GM18951 (cell line): ENCODE measurements around the gene ZNF407.

Experiments
- POLR2A ChIP-seq: IDR thresholded peaks from 4 replicates; pipeline ENCODE4 v1.6.1; 2011; ENCODE audit warnings: mild to moderate bottlenecking; ENCODE audit not compliant: insufficient read length, insufficient read depth; ENCODE audit errors: extremely low read depth
- in situ Hi-C: fragments of 300-500 bp; cut with MboI; formaldehyde crosslinking; loops from one replicate; pipeline ENCODE4 v1.12.0; 2022; ENCODE audit warnings: low sequenced_read_pairs, mixed read lengths, inconsistent platforms; ENCODE audit not compliant: unreplicated experiment

ZNF407 gene

GRCh38 chr18:74930616-74931015 is 332.9 kb downstream of the ZNF407 start:
- no peak for TF ChIP-seq POLR2A
- in situ Hi-C loops, result no loop called here

- TF ChIP-seq POLR2A, result no peak
Observed at GRCh38 chr18:74933930-74934329, 336.3 kb downstream of the ZNF407 start.

GRCh38 chr18:74935434-74935833 is 337.8 kb downstream of the ZNF407 start:
- in situ Hi-C loops, result no loop called here

More at GRCh38 chr18:74933930-74934329, 336.3 kb downstream of the ZNF407 start:
- in situ Hi-C loops, result no loop called here

DNA sequence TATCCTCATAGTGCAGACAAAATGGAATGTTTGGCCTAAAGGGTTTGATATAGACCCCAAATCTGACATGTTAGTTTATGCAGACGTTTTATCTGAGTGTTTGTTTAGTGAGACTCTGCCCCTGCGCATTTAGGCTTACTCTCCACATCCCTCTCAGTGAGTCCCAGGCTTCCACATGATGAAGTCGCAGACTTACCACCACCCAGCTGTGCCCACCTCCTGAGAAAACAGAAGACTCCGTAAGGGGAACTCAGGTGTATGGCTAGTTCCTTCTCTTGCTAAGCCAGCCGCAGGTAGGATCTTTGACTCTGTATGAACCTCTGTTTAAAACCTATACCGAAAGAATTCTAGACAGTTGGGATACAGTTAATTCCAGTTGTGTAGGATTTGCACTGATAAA is 338.7 kb downstream of the ZNF407 start:
- TF ChIP-seq POLR2A, result no peak
- in situ Hi-C loops, result no loop called here

More at GRCh38 chr18:74935434-74935833, 337.8 kb downstream of the ZNF407 start:
- TF ChIP-seq POLR2A, result no peak

- TF ChIP-seq POLR2A, result no peak
- in situ Hi-C loops, result no loop called here
Observed at GRCh38 chr18:74937291-74937690, 339.6 kb downstream of the ZNF407 start.

- in situ Hi-C loops, result no loop called here
- no peak for TF ChIP-seq POLR2A
Observed at GRCh38 chr18:74940856-74941255, 343.2 kb downstream of the ZNF407 start.

DNA sequence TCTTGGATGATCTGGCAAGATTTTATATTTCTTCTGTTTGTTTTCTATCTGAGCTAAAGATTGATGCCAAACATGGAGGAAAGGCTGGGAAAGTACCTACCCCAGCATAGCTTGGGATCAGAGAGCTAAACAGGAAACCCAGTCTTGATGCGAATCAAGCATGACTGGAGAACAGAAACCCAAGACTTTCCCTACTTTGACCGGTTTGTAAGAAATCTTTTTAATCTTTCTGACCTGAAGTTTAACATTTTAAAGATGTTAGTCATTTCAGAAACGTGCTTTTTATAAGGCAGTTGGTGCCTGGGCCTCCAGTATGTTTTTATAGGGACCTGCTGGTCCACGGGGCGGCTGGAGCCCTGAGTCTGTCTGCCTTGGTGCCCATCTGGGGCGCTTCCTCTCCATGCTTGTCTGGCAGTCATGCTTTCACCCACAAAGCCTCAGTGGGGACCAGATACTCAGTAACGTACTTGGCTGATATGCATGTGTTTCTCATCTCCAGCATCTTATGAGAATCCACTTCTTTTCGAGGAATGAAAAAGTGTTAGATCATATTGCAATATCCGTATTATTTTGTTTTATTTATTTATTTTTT is 344.7 kb downstream of the ZNF407 start:
- TF ChIP-seq POLR2A, result no peak
- in situ Hi-C loops, result no loop called here

GRCh38 chr18:74944676-74945075 is 347.0 kb downstream of the ZNF407 start:
- in situ Hi-C loops, result no loop called here
- TF ChIP-seq POLR2A, result no peak

GRCh38 chr18:74945774-74946545 is 348.3 kb downstream of the ZNF407 start:
- in situ Hi-C loops, result no loop called here
- TF ChIP-seq POLR2A, result no peak

DNA sequence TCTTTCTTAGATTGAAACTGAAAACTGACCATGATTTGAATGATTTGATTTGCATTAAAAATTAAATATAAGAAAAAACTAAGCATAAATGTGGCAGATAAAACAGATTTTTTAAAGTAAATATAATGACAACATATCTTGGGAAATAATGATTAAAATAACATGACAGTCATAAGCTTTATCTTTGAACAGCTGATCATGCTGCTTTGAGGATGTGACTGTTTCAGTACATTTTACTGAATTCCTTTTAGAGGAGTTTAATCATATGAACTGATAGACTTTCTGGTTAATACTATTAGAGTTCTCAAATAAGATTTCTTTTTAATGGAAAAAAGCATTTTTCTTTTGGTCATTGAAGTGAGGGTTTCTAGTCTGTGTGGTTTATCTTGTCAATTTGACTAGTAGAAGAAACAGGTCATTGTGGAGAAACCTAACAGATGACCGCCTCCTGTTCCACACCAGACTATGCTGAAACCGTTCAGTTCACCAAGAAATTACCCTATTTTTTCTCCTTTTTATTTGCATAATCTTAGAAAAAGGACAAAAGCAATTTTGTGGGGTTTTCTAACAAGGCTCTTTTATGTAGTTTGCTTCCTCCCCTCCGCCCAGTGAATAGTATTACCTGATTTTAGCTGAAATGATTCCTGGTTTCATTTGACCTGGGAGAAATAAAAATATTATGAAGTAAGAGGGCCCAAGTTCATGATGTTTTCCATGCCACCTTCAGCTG is 349.1 kb downstream of the ZNF407 start:
- no peak for TF ChIP-seq POLR2A
- in situ Hi-C loops, result no loop called here

DNA sequence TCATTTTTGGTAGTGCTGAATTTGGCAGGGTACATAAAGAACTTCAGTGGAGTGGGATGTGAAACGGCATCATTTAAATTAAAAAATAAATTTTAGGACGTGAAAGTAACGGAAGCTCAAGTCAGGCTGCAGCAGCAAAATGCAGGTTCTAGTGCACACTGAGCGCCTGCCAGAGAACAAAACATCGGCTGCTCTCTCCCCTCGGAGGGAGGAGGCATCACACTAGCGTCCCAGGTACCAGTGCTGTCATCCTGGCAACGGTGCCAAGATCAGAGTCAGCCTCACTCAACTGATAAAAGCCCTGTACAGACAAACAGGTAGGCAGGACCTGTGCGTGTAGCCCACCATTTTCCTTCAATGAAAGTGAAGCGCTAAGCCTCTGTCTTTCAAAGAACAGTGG is 349.7 kb downstream of the ZNF407 start:
- TF ChIP-seq POLR2A, result no peak
- in situ Hi-C loops, result no loop called here

- no peak for TF ChIP-seq POLR2A
- in situ Hi-C loops, result no loop called here
Observed at GRCh38 chr18:74947875-74948274, 350.2 kb downstream of the ZNF407 start.

- no peak for TF ChIP-seq POLR2A
- in situ Hi-C loops, result no loop called here
Observed at GRCh38 chr18:74949611-74950010, 351.9 kb downstream of the ZNF407 start.
